Tibial artery (tissue), 4 donors: ENCODE results near the gene CHPF2.

Experiments used
- DNase-seq, 2 donors: peaks; one replicate each; pipeline ENCODE4 v3.0.0-alpha.2; 2019
- H3K27ac ChIP-seq, 2 donors: fragments of 200-600 bp; sonication (generic) in 1 of 2; 1 replicate in 1 of 2; 2 replicates in 1 of 2; pipeline ENCODE4 v1.5.1; 2018 to 2019; ENCODE audit warnings: mild to moderate bottlenecking in 1 of 2
- H3K27me3 ChIP-seq, 2 donors: fragments of 200-600 bp; sonication (generic) in 1 of 2; one replicate each; pipeline versions ENCODE4 v1.5.1 to v1.6.0; 2016 to 2019
- H3K36me3 ChIP-seq, 3 donors: fragments of 200-600 bp; sonication (generic) in 2 of 3; one replicate each; pipeline ENCODE4 v1.5.1; 2016 to 2019; ENCODE audit warnings: mild to moderate bottlenecking in 2 of 3
- H3K4me1 ChIP-seq, 4 donors: fragments of 200-600 bp; sonication (generic) in 2 of 4; 1 replicate in 3 of 4; 2 replicates in 1 of 4; pipeline ENCODE4 v1.5.1; 2016 to 2019
- H3K4me3 ChIP-seq, 2 donors: fragments of 200-600 bp; sonication (generic) in 1 of 2; 1 replicate in 1 of 2; 2 replicates in 1 of 2; pipeline ENCODE4 v1.5.1; 2018 to 2019; ENCODE audit warnings: mild to moderate bottlenecking in 2 of 2
- H3K9me3 ChIP-seq, 3 donors: fragments of 200-600 bp; sonication (generic) in 1 of 3; one replicate each; pipeline ENCODE4 v1.5.1; 2016 to 2019
- intact Hi-C: fragments of 100-400 bp; cut with DNase I; formaldehyde crosslinking; loops from one replicate; pipeline ENCODE4 v1.15.0; 2023; ENCODE audit warnings: low total_unique reads
- TF ChIP-seq, protein P1 (sequence below), 2 experiments: fragments of 200-600 bp in 1 of 2; fragments of 450-650 bp in 1 of 2; IDR thresholded peaks; one replicate each; pipeline ENCODE4 v1.5.1; 2017 to 2019; ENCODE audit warnings: antibody characterized with exemption in 2 of 2, mild to moderate bottlenecking in 1 of 2, moderate library complexity in 1 of 2

CHPF2 gene

DNA sequence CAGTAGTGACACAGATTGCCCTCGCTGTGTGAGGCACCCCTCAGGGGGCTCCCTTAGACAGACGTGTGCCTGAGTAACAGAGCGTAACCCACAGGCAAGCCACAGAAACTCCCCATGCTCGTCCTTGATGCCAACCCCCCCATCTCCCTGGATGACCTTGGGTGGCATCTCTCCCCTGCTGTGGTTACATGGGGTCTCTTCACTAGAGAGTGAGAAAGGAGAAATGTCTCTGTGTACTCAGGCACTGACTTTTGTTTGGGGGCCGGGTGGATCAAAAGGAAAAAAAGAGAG, 44.1 kb upstream of the CHPF2 start:
- Histone ChIP-seq H3K4me3 (no peak overlapping the region), H3K9me3 (no peaks in the 10 kb centered on the region), H3K4me1 (no peaks in the 10 kb centered on the region), H3K36me3 (no peaks in the 10 kb centered on the region), H3K27ac (no peak overlapping the region), H3K27me3 (peaks cover 0 to 35% of the 10 kb centered on the region in 2 donors)
- no peak for DNase-seq
- intact Hi-C loops, result no loop called here
- TF ChIP-seq, protein P1, sequence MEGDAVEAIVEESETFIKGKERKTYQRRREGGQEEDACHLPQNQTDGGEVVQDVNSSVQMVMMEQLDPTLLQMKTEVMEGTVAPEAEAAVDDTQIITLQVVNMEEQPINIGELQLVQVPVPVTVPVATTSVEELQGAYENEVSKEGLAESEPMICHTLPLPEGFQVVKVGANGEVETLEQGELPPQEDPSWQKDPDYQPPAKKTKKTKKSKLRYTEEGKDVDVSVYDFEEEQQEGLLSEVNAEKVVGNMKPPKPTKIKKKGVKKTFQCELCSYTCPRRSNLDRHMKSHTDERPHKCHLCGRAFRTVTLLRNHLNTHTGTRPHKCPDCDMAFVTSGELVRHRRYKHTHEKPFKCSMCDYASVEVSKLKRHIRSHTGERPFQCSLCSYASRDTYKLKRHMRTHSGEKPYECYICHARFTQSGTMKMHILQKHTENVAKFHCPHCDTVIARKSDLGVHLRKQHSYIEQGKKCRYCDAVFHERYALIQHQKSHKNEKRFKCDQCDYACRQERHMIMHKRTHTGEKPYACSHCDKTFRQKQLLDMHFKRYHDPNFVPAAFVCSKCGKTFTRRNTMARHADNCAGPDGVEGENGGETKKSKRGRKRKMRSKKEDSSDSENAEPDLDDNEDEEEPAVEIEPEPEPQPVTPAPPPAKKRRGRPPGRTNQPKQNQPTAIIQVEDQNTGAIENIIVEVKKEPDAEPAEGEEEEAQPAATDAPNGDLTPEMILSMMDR (IDR thresholded peaks at IDR 0.05), result no peak

DNA sequence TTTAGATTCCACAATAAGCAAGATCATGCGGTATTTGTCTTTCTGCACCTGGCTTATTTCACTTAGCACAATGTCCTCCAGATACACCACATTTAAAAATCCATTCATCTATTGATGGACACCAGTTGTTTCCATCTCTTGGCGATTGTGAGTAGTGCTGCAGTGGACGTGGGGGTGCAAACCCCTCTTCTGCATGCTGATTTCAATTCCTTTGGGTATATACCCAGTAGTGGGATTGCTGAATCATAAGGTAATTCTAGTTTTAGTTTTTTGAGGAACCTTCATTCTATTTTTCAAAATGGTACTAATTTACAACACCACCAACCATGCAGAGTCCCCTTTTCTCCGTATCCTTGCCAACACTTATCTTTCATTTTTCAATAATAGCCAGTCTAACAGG, 43.2 kb upstream of the CHPF2 start:
- no peak overlapping the region for H3K4me3 ChIP-seq
- no peak overlapping the region for H3K27ac ChIP-seq
- intact Hi-C loops, result no loop called here
- DNase-seq, result no peak
- no peaks in the 10 kb centered on the region for H3K4me1 ChIP-seq
- TF ChIP-seq, protein P1 (IDR thresholded peaks at IDR 0.05), result no peak
- no peaks in the 10 kb centered on the region for H3K36me3 ChIP-seq
- no peaks in the 10 kb centered on the region for H3K9me3 ChIP-seq
- peaks cover 0 to 40% of the 10 kb centered on the region in 2 donors for H3K27me3 ChIP-seq

DNA sequence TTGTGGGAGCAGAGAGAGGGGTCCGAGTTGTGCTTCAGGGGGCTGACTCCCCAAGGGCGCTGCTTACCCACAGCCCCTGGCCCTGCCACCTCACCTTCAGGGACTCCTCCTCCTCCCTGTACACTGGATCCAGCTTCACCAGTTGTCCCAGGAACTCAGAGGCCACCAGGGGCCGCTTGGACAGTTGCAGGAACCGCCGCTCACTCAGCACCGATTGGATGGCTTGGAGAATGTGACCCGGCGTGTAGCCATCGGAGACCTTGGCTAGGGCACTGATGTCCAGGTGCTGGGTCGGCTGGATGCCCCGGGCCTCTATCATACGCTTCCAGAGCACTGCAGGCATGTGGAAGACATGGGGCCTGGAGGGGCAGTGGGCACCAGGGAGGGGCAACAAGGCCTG, 40.7 kb upstream of the CHPF2 start:
- no peak for DNase-seq
- intact Hi-C loops, result no loop called here
- Histone ChIP-seq H3K9me3 (no peaks in the 10 kb centered on the region), H3K36me3 (no peaks in the 10 kb centered on the region), H3K4me1 (no peaks in the 10 kb centered on the region), H3K27me3 (peaks cover 0 to 52% of the 10 kb centered on the region in 2 donors), H3K4me3 (no peak overlapping the region), H3K27ac (no peak overlapping the region)
- TF ChIP-seq, protein P1 (IDR thresholded peaks at IDR 0.05), result no peak

DNA sequence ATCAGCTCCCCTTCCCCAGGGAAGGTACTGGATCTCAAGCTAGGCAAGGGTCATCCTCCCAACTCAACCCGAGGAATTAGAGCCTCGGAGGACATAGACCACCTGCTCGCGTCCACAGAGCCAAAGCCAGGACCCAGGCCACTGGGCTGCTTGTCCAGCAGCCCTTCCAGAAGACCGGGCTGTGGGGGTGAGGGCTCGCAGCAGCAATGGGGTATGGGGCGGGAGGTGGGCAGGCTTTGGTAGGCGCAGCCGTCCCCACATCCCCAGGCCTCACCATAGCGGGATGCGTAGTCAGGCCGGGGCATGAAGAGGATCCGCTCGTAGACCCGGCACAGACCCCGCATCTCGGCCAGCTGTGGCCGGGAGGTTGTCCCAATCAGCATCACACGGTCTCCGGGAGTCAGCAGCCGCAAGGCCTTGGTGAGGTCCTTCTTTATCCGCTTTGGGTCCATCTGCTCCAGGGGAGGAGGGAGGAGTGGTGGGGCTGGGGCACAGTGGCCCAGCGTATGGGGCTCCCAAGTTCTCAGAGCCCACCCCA, 40.2 kb upstream of the CHPF2 start:
- no peak for DNase-seq
- no peaks in the 10 kb centered on the region for H3K36me3 ChIP-seq
- H3K4me1 ChIP-seq, result no peaks in the 10 kb centered on the region
- H3K9me3 ChIP-seq, result no peaks in the 10 kb centered on the region
- no peak overlapping the region for H3K4me3 ChIP-seq
- intact Hi-C loops, result no loop called here
- H3K27me3 ChIP-seq, result peaks cover 0 to 48% of the 10 kb centered on the region in 2 donors
- TF ChIP-seq, protein P1 (IDR thresholded peaks at IDR 0.05), result no peak
- H3K27ac ChIP-seq, result no peak overlapping the region

DNA sequence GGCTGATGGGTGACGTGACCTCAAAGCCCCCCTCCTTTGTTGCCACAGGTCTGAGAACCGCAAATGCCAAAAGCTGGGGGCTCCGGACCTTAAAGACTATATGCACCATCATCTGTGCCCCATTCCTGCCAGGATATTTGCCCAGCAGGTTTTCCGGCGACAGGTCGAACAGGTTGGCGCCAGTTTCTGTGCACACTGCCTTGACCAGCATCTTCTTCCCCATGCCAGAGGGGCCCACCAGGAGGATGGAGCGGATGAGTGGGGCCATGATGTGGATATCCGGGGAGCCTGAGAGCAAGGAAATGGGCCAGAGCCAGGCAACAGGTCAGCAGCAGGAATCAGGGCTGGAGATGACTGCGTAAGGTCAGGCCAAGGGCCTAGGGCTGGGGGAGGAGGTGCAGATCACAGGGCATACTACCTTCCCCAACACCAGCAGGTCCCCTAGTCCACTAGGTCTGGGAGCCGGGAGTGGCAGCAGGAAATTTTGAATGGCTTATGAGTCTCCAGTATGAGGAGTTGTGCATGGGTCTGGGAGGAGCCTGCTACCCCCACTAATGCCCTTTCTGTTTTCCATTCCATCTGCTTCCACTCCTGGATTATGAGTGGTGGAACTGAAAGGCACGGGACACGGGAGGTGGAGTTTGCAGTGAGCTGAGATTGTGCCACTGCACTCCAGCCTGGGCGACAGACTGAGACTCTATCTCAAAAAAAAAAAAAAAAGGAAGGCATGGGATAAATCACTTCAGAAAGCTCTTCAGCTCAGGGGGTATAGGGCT, 38.9 kb upstream of the CHPF2 start:
- Histone ChIP-seq H3K27me3 (peaks cover 0 to 37% of the 10 kb centered on the region in 2 donors), H3K4me1 (no peaks in the 10 kb centered on the region), H3K27ac (no peak overlapping the region), H3K4me3 (no peak overlapping the region), H3K9me3 (no peaks in the 10 kb centered on the region), H3K36me3 (no peaks in the 10 kb centered on the region)
- intact Hi-C loops, result no loop called here
- TF ChIP-seq, protein P1 (IDR thresholded peaks at IDR 0.05), result no peak
- DNase-seq, result no peak
